GM12878 (cell line): ENCODE results near the gene CREB3L1. TPM values are rescaled to one million over a fixed set of nuclear protein-coding genes. Genes with fewer than 3 reads are reported as not detected.

Experiments used
- ATAC-seq: fragments of 200-7000 bp; cut with Tn5 transposase; 3 replicates; pipeline ENCODE4 v1.9.1; 2020; ENCODE audit warnings: mild to moderate bottlenecking, moderate library complexity
- BruUV-seq: library from RNA; stranded (reverse); fragments of 400-500 nt; replicated peaks from 2 replicates; lab custom pipeline; 2021; lab: Mats Ljungman, UMichigan
- CTCF ChIA-PET: fragments of 300-600 bp; sonication (Branson Sonifier 250); formaldehyde crosslinking; extraction: SDS; loops from one replicate; lab custom pipeline; 2021; ENCODE audit warnings: inconsistent platforms; lab: Yijun Ruan, JAX
- POLR2A ChIA-PET: fragments of 350-600 bp; formaldehyde crosslinking; extraction: SDS; loops from one replicate; lab custom pipeline; 2021; ENCODE audit warnings: inconsistent platforms; lab: Charles Lee
- RAD21 ChIA-PET: fragments of 300-600 bp; sonication (Branson Sonifier 250); formaldehyde crosslinking; loops from one replicate; lab custom pipeline; 2023; ENCODE audit warnings: antibody characterized with exemption; ENCODE audit not compliant: unreplicated experiment; lab: Charles Lee
- SMC1A ChIA-PET: fragments of 300-600 bp; sonication (Branson Sonifier 250); formaldehyde crosslinking; loops from one replicate; lab custom pipeline; 2023; ENCODE audit not compliant: unreplicated experiment, uncharacterized antibody; lab: Charles Lee
- DNase-seq: peaks from one replicate; pipeline ENCODE4 v3.0.0-alpha.2; 2011; ENCODE audit warnings: low read depth, low spot score
- FAIRE-seq: peaks from 3 replicates; lab custom pipeline; 2011; peaks lifted over from hg19 to GRCh38; lab: Jason Lieb, UNC
- H2AFZ ChIP-seq: 2 replicates; pipeline ENCODE4 v1.6.0; 2011; ENCODE audit warnings: low read depth, low read length, control low read depth; ENCODE audit not compliant: control insufficient read depth
- H3K27ac ChIP-seq: 2 replicates; pipeline ENCODE4 v1.5.1; 2011; ENCODE audit warnings: control low read depth; ENCODE audit not compliant: control insufficient read depth, insufficient read depth
- H3K27me3 ChIP-seq, 2 experiments: replicated peaks in 1 of 2; 2 replicates each; pipeline versions ENCODE4 v1.6.0 to v1.6.1; 2011; ENCODE audit warnings: low read length in 1 of 2; ENCODE audit not compliant: control insufficient read depth in 2 of 2, insufficient read depth in 2 of 2
- H3K36me3 ChIP-seq, 2 experiments: 2 replicates each; pipeline ENCODE4 v1.5.1; 2011; ENCODE audit warnings: low read length in 1 of 2; ENCODE audit not compliant: control insufficient read depth in 2 of 2, insufficient read depth in 2 of 2
- H3K4me1 ChIP-seq: 2 replicates; pipeline ENCODE4 v1.6.1; 2011; ENCODE audit warnings: mild to moderate bottlenecking, low read length, moderate library complexity, mixed read lengths; ENCODE audit not compliant: control insufficient read depth, insufficient read depth
- H3K4me2 ChIP-seq: 2 replicates; pipeline ENCODE4 v1.6.0; 2011; ENCODE audit warnings: control low read depth; ENCODE audit not compliant: control insufficient read depth, insufficient read depth
- H3K4me3 ChIP-seq: fragments of 200-600 bp; sonication (generic); 2 replicates; pipeline ENCODE4 v1.5.1; 2016
- H3K79me2 ChIP-seq: 2 replicates; pipeline ENCODE4 v1.6.0; 2011; ENCODE audit warnings: low read length; ENCODE audit not compliant: control insufficient read depth, insufficient read depth
- H3K9ac ChIP-seq: 2 replicates; pipeline ENCODE4 v1.8.0; 2011; ENCODE audit warnings: low read length, control low read depth, mixed read lengths; ENCODE audit not compliant: control insufficient read depth, insufficient read depth
- H3K9me3 ChIP-seq: replicated peaks from 3 replicates; pipeline ENCODE4 v1.5.1; 2011; ENCODE audit warnings: mild to moderate bottlenecking, low read length; ENCODE audit not compliant: control insufficient read depth, insufficient read depth
- H4K20me1 ChIP-seq: 2 replicates; pipeline ENCODE4 v1.6.0; 2011; ENCODE audit not compliant: control insufficient read depth, insufficient read depth
- ATF3 ChIP-seq: IDR thresholded peaks from 2 replicates; pipeline ENCODE4 v1.6.1; 2011; ENCODE audit warnings: low read depth, mild to moderate bottlenecking, low read length, moderate library complexity, borderline replicate concordance; ENCODE audit errors: extremely low read depth
- NRF1 ChIP-seq: conservative IDR thresholded peaks from 2 replicates; pipeline ENCODE4 v1.6.1; 2011; ENCODE audit warnings: mild to moderate bottlenecking, low read depth, low read length, improper control_type of control experiment
- RUNX3 ChIP-seq: IDR thresholded peaks from 2 replicates; pipeline ENCODE4 v1.6.1; 2012; ENCODE audit warnings: low read length, inconsistent platforms
- SMAD5 ChIP-seq: IDR thresholded peaks from 2 replicates; pipeline ENCODE4 v1.6.1; 2016; ENCODE audit warnings: antibody characterized with exemption, low read depth
- STAT3 ChIP-seq: IDR thresholded peaks from 2 replicates; pipeline ENCODE4 v1.6.1; 2011; ENCODE audit warnings: low read depth, low read length, improper control_type of control experiment
- USF1 ChIP-seq: IDR thresholded peaks from 2 replicates; pipeline ENCODE4 v1.6.1; 2011; ENCODE audit warnings: borderline replicate concordance, low read depth, mild to moderate bottlenecking, moderate library complexity, mixed read lengths, low read length; ENCODE audit not compliant: insufficient read depth; ENCODE audit errors: extremely low read length
- WGBS: methylation state at CpG from one replicate; pipeline ENCODE4 v1.1.6; 2016; ENCODE audit warnings: low lambda C conversion rate; ENCODE audit not compliant: insufficient replicate concordance, insufficient coverage; ENCODE audit errors: missing lambda C conversion rate; 5-methylcytosine and 5-hydroxymethylcytosine counted together
- in situ Hi-C: fragments of 300-500 bp; cut with MboI; formaldehyde crosslinking; loops from 9 replicates; pipeline ENCODE4 v1.14.3; 2018; ENCODE audit warnings: mixed read lengths
- intact Hi-C: fragments of 100-400 bp; cut with micrococcal nuclease; formaldehyde crosslinking; loops from one replicate; pipeline ENCODE4 v1.14.2; 2022; ENCODE audit not compliant: unreplicated experiment
- polyA plus RNA-seq, 11 experiments: library from polyadenylated mRNA; depleted of rRNA in 4 of 11; unstranded in 6 of 11; stranded (reverse) in 5 of 11; fragments of >200 nt; fragmentation: Nextera tagmentation in 4 of 11; fragmentation: Illumina TruSeq in 1 of 11; extraction: Ambion mirVana in 4 of 11; extraction: Trizol in 1 of 11; gene quantifications; 1 replicate in 1 of 11; 2 replicates in 10 of 11; pipeline versions ENCODE4 v1.2.1 to v1.2.3, GENCODE V29; 2011 to 2016; ENCODE audit warnings: inconsistent platforms in 2 of 11, missing spikeins in 2 of 11, low read depth in 1 of 11
- total RNA-seq, 4 experiments: library from RNA; depleted of rRNA in 3 of 4; stranded (reverse); fragments of >200 nt in 3 of 4; fragmentation: Illumina TruSeq in 1 of 4; extraction: Trizol in 1 of 4; gene quantifications; 2 replicates each; pipeline versions ENCODE4 v1.2.1 to v1.2.3, GENCODE V29; 2013 to 2021

CREB3L1 gene
- total and polyA plus RNA-seq, 10 of the 15 experiments (the other 5 are each of a cell fraction or from before 2014, with no cell fraction given) = 0.03 to 1.4 (median 0.22) TPM

GRCh38 chr11:46293641-46294103, 16.2 kb downstream of the CREB3L1 start:
- WGBS = 85% methylated on average over 9 of the region's 9 CpGs
- Histone ChIP-seq H3K4me3 (no peak overlapping the region), H3K9ac (no peak overlapping the region), H3K4me1 (peaks cover 8% of the 10 kb centered on the region), H3K79me2 (no peaks in the 10 kb centered on the region), H3K9me3 (no peaks in the 10 kb centered on the region), H2AFZ (no peak overlapping the region), H3K27ac (no peak overlapping the region), H3K4me2 (no peak overlapping the region), H4K20me1 (no peaks in the 10 kb centered on the region)
- DNase-seq = no peak
- ChIA-PET POLR2A (no interaction called here), RAD21 (no interaction called here), SMC1A (no interaction called here), CTCF (no interaction called here)
- in situ Hi-C loops = no loop called here
- intact Hi-C loops = no loop called here
- FAIRE-seq = no peak
- no TSS peak for BruUV-seq
- no peak for ATAC-seq
- TF ChIP-seq STAT3 (no peak), ATF3 (no peak), NRF1 (no peak), USF1 (no peak), RUNX3 (peak; percentile 20; the same call in 1 of the 2 replicates), SMAD5 (no peak)
- TF ChIP-seq, all 136 proteins: peak for 1
- Histone ChIP-seq H3K36me3 (no peaks in the 10 kb centered on the region), H3K27me3 (no peaks in the 10 kb centered on the region; a peak in 2 of 4 replicates)
